Inflammatory macrophage (primary cell): ENCODE data around the gene SLC12A7.
"Not testable (repeated sequence)": the region's sequence is repeated elsewhere in the genome, so short reads cannot be mapped to it uniquely, and the experiment has no call there.

Experiments used
- DNase-seq, 2 donors: peaks; one replicate each; pipeline ENCODE4 v3.0.0-alpha.2; 2020 to 2022

Gene SLC12A7

DNA sequence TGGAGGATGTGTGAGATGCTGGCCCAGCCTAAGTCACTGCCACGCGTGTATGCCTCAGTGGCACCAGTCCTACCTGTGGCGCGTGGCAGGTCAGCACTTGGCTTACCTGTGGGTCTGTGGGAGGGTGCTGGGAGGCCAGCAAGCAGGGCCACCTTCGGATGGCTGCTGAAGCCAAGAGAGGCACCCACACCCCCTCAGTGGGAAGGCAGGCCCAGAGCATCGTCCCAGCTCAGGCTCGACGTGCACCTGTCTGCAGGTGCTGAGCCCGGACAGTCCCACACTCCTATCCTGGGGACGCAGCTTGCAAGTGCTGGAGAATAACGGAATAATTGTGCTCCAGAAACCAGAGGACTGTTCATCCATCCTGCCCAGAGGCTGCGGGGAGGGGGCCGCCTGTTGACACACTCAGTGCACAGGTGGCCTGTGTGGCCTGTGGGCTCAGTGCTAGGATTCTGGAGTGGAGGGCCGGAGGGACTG, 79.3 kb downstream of the SLC12A7 start:
- DNase-seq = no peak

DNA sequence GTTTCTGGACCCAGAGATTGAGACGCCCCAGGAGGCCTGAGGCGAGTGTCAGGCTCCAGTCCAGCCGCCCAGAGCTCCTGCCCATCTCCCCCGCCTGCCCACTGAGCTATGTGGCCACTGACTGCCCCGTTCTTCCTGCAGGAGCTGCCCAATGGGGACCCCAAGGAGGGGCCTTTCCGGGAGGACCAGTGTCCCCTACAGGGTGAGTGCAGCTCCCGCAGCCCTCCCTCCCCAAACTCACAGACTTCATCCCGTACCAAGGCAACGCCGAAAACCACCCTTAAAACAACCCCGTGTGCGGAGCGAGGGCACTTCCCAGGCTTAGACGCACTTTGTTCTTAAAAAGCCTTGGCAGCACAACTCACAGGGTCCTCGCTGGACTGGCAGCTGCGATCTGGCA, 79.9 kb downstream of the SLC12A7 start:
- DNase-seq = no peak

GRCh38 chr5:1031306-1031959, 80.4 kb downstream of the SLC12A7 start:
- no peak for DNase-seq

DNA sequence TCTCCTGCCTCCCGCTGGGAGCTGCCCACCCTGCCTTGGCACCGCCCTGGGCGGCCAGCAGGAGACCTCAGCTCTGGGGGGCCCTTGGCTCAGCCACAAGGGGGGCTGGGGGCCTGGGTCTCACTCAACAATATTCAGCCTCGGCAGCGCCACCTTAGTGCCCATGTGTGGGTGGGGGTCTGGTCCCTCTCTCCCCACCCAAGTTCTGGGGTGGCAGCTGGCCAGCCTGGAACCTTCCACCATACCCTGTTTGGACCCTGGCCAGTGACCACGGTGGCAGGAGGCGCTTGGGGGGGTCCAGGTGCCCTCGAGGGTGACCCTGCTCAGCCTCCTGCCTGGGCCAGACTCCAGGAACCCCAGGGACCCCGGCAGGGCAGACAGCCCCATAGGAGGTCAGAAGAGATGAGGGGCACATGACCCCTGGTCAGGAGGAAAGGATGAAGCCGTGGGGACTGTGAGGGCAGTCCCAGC, 81.0 kb downstream of the SLC12A7 start:
- DNase-seq = no peak

GRCh38 chr5:1029945-1030625, 81.8 kb downstream of the SLC12A7 start:
- no peak for DNase-seq

DNA sequence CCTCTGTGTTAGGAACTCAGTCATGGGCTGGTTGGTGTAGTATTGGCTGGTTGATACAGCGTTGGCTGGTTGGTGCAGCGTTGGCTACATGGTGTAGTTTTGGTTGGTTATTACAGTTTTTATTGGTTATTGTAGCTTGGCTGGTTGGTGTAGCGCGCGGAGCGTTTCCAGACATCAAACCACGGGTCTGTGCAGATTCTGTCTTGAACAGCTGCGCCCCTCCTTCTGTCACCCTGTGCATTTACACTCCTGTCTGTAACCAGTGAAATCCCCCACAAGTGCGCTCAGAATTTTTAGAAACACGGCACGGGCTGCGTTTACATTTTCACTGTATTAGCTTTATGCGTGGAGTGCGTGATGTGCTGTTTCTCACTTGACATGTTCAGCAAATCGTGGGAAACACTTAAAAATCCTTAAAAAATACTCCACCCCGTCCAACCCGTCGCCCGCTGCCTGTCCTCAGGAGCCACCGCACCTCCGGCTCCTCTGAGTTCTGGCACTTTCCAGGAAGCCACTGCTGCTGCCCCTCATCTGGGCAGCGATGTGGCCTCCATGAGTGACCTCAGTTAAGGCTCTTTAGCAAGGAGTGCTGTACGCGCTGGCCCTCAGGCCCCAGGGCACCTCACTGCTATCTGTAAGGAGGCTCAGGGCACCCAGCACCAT, 82.5 kb downstream of the SLC12A7 start:
- DNase-seq = no peak

- DNase-seq = no peak
These were observed 83.2 kb downstream of the SLC12A7 start for GRCh38 chr5:1028481-1029281.

GRCh38 chr5:1027631-1028441, 84.0 kb downstream of the SLC12A7 start:
- no peak for DNase-seq

GRCh38 chr5:1026700-1027621, 84.9 kb downstream of the SLC12A7 start:
- DNase-seq = no peak

GRCh38 chr5:1021969-1022336, 89.9 kb downstream of the SLC12A7 start:
- not testable (repeated sequence) for DNase-seq

GRCh38 chr5:1021136-1021968, 90.5 kb downstream of the SLC12A7 start:
- DNase-seq = no peak

DNA sequence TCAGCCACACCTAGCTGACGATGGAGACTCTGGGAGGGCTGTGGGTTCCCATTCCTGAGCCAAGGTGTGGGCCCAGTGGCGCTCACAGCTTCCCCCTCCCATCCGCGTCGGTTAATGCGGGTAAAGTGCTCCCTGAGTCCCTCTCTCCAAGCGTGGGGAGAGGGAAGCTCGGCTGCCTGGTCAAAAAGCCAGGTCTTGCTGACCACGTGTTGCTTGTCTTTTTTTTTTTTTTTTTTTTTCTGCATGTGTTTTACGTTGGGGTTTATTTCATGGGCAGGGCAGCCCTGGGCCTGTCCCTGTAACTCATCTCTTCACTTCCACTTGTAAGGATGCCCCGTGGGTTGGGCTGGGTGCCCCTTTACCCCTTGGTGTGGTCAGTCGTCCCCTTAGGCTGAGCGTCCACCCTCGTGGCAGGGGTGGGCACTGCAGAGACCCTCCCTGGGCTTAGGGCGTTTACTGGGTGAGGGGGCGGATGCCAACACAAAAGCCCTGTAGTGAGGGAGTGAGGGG, 91.4 kb downstream of the SLC12A7 start:
- DNase-seq = no peak

GRCh38 chr5:1019001-1019905, 92.6 kb downstream of the SLC12A7 start:
- DNase-seq = no peak

DNA sequence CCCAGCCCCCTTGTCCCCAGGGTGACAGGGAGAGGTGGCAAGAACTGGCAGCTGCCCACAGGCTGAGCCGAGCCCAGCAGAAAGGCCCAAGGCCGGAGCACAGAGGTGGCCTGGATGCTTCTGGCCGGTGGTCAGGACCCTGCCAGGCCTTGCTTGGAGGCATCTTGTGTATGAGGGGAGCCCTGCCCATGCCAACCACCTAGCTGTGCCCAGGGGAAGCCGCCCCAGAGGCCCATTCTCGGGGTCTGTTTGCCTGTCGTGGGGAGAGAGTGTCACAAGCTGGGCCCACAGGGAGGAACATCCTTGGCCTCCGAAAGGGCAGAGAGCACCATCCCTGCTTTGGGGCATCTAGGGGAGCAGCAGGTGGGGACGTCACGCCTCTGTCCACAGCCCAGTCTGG, 93.3 kb downstream of the SLC12A7 start:
- no peak for DNase-seq

DNA sequence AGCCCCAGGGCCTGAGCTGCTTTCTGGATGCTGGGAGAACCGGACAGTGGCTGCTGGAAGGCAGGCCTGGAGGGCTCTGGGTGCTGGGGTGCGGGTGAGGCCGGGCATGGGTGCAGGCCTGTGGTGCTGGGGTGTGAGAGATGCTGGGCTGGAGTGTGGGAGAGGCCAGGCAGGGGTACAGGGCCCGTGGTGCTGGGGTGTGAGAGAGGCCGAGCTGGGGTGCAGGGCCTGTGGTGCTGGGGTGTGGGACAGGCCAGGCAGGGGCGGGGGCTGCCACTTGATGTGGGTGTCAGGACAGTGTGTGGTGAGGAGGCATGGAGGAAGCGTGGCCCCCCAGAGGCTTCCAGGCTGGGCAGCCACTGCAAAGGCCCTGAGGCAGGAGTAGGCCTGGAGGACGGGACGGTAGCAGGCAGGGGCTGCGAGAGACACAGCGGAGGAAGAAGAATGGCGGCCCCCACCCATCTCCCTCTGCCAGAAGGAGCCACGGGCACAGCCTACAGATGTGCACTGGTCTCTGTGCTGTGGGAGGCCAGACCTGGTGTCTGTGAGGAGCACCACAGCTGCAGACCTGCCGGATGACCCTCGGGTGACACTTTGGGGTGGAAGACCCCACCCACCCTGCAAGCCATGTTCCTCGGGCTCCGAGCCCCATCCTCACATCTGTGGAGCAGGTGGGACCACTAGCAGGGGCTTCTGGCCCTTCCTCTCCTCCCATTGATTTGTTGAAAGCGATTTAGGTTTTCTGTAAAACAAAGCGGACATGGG, 94.0 kb downstream of the SLC12A7 start:
- no peak for DNase-seq

- DNase-seq = no peak
These were observed 94.8 kb downstream of the SLC12A7 start for GRCh38 chr5:1017056-1017455.

DNA sequence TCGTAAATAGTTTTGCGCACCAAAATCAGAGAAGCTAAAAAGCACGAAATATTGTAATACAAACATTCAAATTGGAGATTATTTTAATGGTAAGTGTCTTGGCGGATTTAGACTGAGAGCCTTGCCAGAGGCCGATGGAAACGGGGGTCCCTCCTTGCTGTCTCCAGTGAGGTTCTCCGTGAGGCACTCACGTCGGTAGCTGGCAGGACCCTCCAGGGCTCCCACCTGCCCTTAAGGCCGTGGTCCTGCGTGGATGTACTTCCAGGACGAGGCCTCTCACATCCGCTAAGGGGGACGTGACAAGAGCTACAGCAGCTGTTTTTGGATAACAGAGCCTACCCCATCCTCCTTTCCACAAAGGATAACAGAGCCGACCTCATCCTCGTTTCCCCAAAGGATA, 95.4 kb downstream of the SLC12A7 start:
- DNase-seq = no peak

- DNase-seq = no peak
These were observed 95.8 kb downstream of the SLC12A7 start for GRCh38 chr5:1016036-1016435.
